Colon (tissue), 2 donors: ENCODE results near the gene UBE3B.
"Not testable (repeated sequence)": the region's sequence is repeated elsewhere in the genome, so short reads cannot be mapped to it uniquely, and the experiment has no call there.

ENCODE experiments used
- FAIRE-seq: peaks from 2 replicates; lab custom pipeline; 2012; peaks lifted over from hg19 to GRCh38; lab: Jason Lieb, UNC
- donor health status: control.
- donor health status: control.

The UBE3B gene

GRCh38 chr12:109450980-109451379, 26.5 kb upstream of the UBE3B start:
- no peak for FAIRE-seq

- no peak for FAIRE-seq
These were observed 26.0 kb upstream of the UBE3B start for GRCh38 chr12:109451400-109451799.

GRCh38 chr12:109452489-109452888, 24.9 kb upstream of the UBE3B start:
- no peak for FAIRE-seq

DNA sequence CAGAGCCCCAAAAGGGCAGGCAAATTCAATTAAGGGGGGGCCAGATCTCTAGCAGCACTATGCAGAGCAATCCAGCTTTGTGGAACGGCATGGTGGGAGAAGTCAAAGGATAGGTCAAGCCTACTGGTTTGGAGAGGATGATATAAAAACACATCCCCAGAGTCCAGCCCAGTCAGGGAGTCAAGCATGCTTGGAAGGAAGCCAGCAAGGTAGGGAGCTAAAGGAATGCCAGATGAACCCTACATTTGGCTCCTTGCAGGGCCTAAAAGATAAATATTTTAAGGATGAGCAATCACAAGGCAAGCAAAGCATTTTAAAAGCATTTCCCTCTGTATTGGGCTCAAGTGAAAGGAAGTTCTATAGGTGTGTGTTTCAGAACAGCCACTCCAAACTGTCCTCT, 21.7 kb upstream of the UBE3B start:
- FAIRE-seq = no peak

DNA sequence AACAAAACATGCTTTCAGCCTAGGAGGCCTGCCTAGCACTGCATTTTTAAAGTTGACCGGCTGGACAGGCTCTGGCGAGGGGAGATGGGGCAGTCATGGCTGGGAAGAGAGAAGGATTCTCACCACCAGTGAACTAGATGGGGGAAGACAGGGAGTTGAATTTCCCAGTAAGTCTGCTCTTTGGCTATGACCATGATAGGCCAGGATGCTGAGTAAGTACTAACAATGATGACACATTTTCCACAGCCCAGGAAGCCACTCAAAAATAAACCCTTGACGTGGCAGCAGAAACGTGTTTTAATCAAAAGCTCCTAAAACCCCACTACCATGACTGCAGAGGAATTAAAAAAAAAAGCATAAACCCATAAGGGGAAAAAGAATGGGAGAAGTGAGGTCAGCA, 19.3 kb upstream of the UBE3B start:
- FAIRE-seq = no peak

- no peak for FAIRE-seq
These were observed 18.6 kb upstream of the UBE3B start for GRCh38 chr12:109458771-109459208.

- FAIRE-seq = no peak
These were observed 18.2 kb upstream of the UBE3B start for GRCh38 chr12:109459247-109459646.

GRCh38 chr12:109460538-109460937, 16.9 kb upstream of the UBE3B start:
- no peak for FAIRE-seq

DNA sequence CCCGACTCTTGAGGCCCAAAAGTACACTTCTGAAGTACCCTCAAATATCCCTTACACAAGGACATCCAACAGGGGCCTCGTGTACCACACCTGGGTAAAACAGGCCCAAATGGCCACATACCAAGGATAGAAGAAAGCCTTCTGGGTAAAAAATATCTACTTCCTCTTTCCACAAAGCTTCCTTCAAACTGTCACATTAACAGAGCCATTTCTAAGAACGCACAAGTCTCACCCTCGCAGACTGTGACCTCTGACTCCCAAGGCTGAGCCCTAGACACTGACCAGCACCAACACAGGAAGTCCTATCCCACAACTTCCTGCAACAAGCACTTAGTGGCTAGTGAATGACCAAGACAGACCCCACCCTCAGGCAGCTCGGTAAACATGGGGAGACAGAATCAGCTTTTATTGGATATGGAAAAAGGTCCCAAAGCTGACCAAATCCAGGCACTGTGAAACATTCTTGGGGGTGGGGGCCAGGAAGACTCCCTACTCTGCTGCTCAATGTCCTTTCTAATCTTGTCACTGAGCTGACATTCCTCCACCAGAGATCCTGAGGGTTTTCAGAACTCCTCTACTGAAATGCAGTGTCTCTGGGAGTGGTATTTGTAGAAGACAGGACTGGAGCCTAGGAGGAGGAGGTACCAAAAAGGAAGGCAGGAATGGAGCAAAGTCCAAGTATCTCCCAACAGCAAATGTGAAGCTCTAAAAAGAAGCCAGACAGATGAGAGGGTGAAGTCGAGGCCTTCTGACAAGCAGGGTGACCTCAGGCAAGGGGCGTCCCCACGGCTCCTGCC, 16.2 kb upstream of the UBE3B start:
- FAIRE-seq = no peak

- FAIRE-seq = no peak
These were observed 15.3 kb upstream of the UBE3B start for GRCh38 chr12:109461846-109462756.

DNA sequence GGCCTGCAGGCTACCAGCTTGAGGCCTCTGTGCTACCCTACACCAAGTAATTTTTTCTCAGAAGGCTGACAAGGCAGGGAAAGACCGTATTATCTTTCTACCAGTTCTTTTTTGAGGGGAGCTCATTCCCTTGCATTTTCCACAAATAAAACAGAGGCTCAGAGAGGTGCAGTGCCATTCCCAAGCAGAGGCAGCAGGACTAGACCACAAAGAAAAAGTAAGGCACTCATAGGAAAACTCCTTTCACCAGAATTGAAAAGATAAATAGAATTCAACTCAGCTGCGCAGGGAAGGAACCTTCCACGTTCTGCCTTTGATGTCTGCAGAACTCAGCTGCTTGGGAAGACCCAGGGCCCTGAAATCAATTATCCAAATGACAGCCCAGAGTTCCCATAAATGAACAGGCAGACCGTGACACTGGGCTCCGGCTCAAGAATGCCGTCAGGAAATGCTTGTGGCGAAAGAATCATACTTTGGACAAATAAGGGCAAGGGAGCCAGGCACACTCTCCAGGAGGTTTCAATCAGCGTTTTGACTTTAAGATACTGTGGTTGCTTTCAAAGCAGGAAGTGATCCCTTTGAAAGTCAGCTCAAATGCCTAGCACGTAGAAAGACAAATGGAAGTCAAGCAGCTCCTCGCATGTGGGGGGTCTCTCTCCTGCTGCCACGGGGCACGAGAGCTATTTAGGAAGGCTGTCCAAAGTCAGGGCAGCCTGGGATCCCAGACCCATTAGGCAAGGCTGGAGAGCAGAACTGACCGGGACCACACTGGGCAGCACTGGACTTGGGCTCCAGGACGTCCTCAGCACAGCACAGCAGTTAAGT, 14.4 kb upstream of the UBE3B start:
- no peak for FAIRE-seq

- no peak for FAIRE-seq
These were observed 13.7 kb upstream of the UBE3B start for GRCh38 chr12:109463756-109464155.

GRCh38 chr12:109464642-109465351, 12.6 kb upstream of the UBE3B start:
- no peak for FAIRE-seq

GRCh38 chr12:109466305-109466704, 11.1 kb upstream of the UBE3B start:
- no peak for FAIRE-seq

GRCh38 chr12:109466821-109467220, 10.6 kb upstream of the UBE3B start:
- FAIRE-seq = no peak

GRCh38 chr12:109467978-109468676, 9.3 kb upstream of the UBE3B start:
- FAIRE-seq = no peak

- no peak for FAIRE-seq
These were observed 7.9 kb upstream of the UBE3B start for GRCh38 chr12:109469517-109469916.

- FAIRE-seq = no peak
These were observed 4.4 kb upstream of the UBE3B start for GRCh38 chr12:109473006-109473405.

GRCh38 chr12:109473526-109474270, 3.7 kb upstream of the UBE3B start:
- FAIRE-seq = not testable (repeated sequence)

DNA sequence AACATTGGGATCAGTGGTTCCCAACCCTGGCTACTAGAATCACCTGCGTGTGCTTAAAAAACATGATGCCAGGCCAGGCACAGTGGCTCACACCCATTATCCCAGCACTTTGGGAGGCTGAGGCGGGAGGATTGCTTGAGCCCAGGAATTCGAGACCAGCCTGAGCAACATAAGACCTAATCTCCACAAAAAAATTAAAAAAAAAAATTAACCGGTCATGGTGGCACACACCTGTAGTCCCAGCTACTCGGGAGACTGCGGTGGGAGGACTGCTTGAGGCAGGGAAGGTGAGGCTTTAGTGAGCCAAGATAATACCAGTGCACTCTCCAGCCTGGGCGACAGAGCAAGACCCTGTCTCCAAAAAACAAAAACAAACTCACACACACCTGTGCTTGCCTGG, 2.3 kb upstream of the UBE3B start:
- no peak for FAIRE-seq
